Upper lobe of left lung (tissue), 4 donors: ENCODE measurements around the gene CCDC38.

ENCODE experiments used
- EP300 ChIP-seq, 4 donors: sonication (generic); formaldehyde crosslinking; IDR thresholded peaks; one replicate each; pipeline ENCODE4 v1.5.1; 2017; ENCODE audit warnings: antibody characterized with exemption in 4 of 4, control low read depth in 2 of 4
- POLR2A ChIP-seq, 4 donors: fragments of 450-650 bp; IDR thresholded peaks; one replicate each; pipeline ENCODE4 v1.5.1; 2016 to 2017; ENCODE audit warnings: antibody characterized with exemption in 4 of 4, mild to moderate bottlenecking in 2 of 4
- POLR2AphosphoS5 ChIP-seq, 2 donors: sonication (generic); formaldehyde crosslinking; IDR thresholded peaks; one replicate each; pipeline ENCODE4 v1.5.1; 2017; ENCODE audit warnings: antibody characterized with exemption in 2 of 2
- TF ChIP-seq, protein P1 (sequence below), 6 experiments: fragments of 450-650 bp in 4 of 6; fragments of 200-600 bp in 2 of 6; sonication (generic) in 2 of 6; IDR thresholded peaks; one replicate each; pipeline ENCODE4 v1.5.1; 2016 to 2019; ENCODE audit warnings: antibody characterized with exemption in 6 of 6

DNA sequence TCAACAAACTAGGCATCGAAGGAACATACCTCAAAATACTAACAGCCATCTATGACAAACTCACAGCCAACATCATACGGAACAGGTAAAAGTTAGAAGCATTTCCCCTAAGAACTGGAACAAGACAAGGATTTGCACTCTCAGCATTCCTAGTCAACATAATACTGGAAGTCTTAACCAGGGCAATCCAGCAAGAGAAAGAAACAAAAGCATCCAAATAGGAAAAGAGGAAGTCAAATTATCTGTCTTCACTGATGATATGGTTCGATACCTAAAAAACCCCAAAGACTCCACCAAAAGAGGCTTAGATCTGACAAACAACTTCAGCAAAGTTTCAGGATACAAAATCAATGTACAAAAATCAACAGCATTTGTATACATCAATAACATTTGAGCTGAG lies 32.5 kb downstream of the CCDC38 start:
- TF ChIP-seq POLR2A (IDR thresholded peaks at IDR 0.05) = no peak
- TF ChIP-seq, protein P1, sequence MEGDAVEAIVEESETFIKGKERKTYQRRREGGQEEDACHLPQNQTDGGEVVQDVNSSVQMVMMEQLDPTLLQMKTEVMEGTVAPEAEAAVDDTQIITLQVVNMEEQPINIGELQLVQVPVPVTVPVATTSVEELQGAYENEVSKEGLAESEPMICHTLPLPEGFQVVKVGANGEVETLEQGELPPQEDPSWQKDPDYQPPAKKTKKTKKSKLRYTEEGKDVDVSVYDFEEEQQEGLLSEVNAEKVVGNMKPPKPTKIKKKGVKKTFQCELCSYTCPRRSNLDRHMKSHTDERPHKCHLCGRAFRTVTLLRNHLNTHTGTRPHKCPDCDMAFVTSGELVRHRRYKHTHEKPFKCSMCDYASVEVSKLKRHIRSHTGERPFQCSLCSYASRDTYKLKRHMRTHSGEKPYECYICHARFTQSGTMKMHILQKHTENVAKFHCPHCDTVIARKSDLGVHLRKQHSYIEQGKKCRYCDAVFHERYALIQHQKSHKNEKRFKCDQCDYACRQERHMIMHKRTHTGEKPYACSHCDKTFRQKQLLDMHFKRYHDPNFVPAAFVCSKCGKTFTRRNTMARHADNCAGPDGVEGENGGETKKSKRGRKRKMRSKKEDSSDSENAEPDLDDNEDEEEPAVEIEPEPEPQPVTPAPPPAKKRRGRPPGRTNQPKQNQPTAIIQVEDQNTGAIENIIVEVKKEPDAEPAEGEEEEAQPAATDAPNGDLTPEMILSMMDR (IDR thresholded peaks at IDR 0.05) = no peak
- no peak for TF ChIP-seq POLR2AphosphoS5 (IDR thresholded peaks at IDR 0.05)
- no peak for TF ChIP-seq EP300 (IDR thresholded peaks at IDR 0.05)
